ENCODE data around the gene TMEM208. TPM values are rescaled to one million over a fixed set of nuclear protein-coding genes. Genes with fewer than 3 reads are reported as not detected.

Gene TMEM208
- total RNA-seq, 1 donor from 2014 or later = 42.6 TPM

DNA sequence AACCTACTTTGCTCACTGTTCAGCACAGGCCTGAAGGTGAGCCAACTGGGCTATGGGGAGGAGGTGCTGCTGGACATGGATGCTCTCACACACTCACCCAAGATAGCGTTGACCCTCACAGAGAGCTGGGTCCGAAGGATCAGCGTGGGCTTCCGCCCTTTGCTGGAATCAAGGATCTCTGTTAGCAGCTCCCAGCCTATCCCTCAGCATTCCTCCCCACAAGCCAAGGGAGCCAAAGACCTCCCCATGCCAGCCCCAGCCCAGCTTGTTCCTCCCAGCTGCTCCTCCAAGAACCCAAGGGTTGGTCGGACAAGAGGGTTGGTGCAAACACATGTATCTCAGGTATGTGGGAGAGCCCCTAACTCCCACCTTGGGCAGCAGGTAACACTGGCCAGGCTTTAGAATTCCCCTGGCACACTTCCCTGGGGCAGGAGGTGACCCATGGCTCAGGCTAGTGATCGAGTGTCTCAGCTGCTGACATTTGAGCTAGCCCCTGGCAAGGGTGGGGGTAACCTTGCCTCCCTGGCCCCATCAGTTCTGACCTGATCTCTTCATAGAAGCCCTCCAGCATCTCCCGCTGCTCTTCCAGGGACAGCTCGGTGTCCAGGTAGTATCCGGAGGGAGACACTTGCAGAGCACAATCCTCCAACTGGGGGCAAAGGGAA is 12.0 kb downstream of the TMEM208 start:
- Mint-ChIP-seq H3K4me3 (ENCODE audit: unreplicated experiment) (no peak overlapping the region), H3K36me3 (ENCODE audit: unreplicated experiment) (no peaks in the 10 kb centered on the region), H3K27ac (ENCODE audit: unreplicated experiment) (no peak overlapping the region), H3K4me1 (ENCODE audit: low read depth, unreplicated experiment) (no peaks in the 10 kb centered on the region), H3K27me3 (ENCODE audit: unreplicated experiment) (peaks cover 5% of the 10 kb centered on the region), H3K9me3 (ENCODE audit: unreplicated experiment) (no peaks in the 10 kb centered on the region)
- DNase-seq = no peak
- TF ChIP-seq, protein P1, sequence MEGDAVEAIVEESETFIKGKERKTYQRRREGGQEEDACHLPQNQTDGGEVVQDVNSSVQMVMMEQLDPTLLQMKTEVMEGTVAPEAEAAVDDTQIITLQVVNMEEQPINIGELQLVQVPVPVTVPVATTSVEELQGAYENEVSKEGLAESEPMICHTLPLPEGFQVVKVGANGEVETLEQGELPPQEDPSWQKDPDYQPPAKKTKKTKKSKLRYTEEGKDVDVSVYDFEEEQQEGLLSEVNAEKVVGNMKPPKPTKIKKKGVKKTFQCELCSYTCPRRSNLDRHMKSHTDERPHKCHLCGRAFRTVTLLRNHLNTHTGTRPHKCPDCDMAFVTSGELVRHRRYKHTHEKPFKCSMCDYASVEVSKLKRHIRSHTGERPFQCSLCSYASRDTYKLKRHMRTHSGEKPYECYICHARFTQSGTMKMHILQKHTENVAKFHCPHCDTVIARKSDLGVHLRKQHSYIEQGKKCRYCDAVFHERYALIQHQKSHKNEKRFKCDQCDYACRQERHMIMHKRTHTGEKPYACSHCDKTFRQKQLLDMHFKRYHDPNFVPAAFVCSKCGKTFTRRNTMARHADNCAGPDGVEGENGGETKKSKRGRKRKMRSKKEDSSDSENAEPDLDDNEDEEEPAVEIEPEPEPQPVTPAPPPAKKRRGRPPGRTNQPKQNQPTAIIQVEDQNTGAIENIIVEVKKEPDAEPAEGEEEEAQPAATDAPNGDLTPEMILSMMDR (IDR thresholded peaks at IDR 0.05; ENCODE audit: partially characterized antibody, unreplicated experiment) = no peak

DNA sequence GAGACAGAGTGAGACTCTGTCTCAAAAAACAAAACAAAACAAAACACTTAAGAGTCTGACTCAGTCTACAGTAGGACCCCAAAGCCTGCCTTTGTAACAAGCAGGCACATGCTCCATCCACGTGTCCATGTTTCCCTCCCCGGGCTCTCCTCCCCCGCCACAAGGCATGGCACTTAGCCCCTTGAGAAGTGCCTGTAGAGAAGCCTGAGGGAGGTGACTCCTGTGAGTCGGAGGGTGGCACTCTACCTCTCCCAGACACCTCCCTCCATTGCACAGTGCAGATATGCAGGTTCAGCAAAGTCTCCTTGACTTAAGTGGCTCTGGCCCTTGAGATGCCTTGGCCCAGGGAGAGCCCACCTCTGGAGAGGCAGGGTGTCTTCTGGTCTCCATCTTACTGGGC is 13.6 kb downstream of the TMEM208 start:
- DNase-seq = no peak

DNA sequence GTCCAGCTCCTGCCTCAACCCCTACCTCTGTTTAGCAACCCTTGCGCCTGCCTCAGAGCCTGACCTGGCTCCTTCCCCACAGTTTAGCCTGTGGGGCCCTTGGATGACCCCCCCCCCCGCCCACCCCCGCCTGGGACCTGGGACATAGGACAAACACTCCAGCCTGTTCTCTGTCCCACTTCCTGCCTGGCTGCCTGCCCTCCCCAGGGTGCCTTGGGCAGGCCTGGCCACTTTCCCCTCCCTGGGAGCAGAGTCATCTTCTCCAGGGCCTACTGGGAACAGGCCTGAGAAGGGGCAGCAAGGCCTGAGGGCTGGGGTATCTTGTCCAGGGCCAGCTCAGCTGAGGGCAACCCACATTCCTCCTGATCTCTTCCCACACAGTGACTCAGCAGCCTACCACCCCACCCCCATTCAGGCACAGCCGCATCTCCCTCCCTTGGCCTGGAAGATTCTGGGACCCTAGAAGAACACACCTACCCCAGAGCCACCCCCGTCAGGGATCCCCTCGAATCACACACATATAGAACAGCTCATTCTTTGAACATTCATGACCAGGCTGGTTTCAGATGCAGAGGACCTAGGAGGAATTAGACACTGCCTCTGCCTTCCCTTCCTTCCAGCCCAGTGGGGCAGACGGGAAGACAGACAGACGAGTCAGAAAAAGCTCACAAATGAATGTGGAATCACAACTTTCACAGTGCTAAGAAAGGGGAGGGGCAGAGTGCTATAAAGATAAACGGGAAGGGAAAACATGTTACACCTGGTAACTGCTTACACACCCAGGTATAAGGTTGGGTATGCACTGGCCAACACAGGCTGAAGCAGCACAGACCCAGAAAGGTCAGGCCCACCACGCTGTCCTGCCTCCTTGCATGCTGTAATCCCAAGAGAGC is 14.3 kb downstream of the TMEM208 start:
- no peak for DNase-seq
- H3K27ac Mint-ChIP-seq (ENCODE audit: unreplicated experiment) = no peak overlapping the region

More for the DNA sequence above, 13.6 kb downstream of the TMEM208 start:
- H3K27me3 Mint-ChIP-seq (ENCODE audit: unreplicated experiment) = peaks cover 5% of the 10 kb centered on the region
- H3K4me1 Mint-ChIP-seq (ENCODE audit: low read depth, unreplicated experiment) = peaks cover 3% of the 10 kb centered on the region
- TF ChIP-seq, protein P1 (IDR thresholded peaks at IDR 0.05; ENCODE audit: partially characterized antibody, unreplicated experiment) = no peak
- no peaks in the 10 kb centered on the region for H3K36me3 Mint-ChIP-seq (ENCODE audit: unreplicated experiment)
- no peaks in the 10 kb centered on the region for H3K9me3 Mint-ChIP-seq (ENCODE audit: unreplicated experiment)
- no peak overlapping the region for H3K27ac Mint-ChIP-seq (ENCODE audit: unreplicated experiment)
- no peak overlapping the region for H3K4me3 Mint-ChIP-seq (ENCODE audit: unreplicated experiment)

DNA sequence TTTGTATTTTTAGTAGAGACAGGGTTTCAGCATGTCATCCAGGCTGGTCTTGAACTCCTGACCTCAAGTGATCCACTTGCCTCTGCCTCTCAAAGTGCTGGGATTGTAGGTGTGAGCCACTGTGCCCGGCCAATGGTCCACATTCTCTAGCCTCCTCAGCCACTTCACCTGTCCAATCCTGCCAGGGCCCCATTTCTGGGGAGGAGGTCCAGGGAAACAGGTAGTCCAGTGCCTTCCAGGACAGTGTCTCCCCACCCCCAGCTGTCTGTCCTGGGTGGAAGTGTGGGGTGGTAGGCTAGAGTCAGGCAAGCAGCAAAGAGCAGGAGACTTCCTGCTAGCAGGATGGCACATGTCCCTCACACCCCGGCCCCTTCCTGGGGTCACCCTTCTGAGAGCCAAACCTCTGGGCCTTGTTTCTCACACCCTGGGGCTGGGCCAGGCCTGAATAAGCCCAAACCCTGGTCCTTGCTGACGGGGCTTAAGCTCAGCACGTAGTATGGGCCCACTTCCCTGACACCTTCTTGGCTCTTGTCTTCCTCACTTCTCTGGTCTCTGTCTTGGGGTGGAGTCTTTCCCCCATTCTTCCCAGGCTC is 15.3 kb downstream of the TMEM208 start:
- H3K4me1 Mint-ChIP-seq (ENCODE audit: low read depth, unreplicated experiment) = peaks cover 3% of the 10 kb centered on the region
- H3K4me3 Mint-ChIP-seq (ENCODE audit: unreplicated experiment) = no peak overlapping the region
- no peaks in the 10 kb centered on the region for H3K9me3 Mint-ChIP-seq (ENCODE audit: unreplicated experiment)
- TF ChIP-seq, protein P1 (IDR thresholded peaks at IDR 0.05; ENCODE audit: partially characterized antibody, unreplicated experiment) = no peak
- H3K27me3 Mint-ChIP-seq (ENCODE audit: unreplicated experiment) = peaks cover 5% of the 10 kb centered on the region
- no peak overlapping the region for H3K27ac Mint-ChIP-seq (ENCODE audit: unreplicated experiment)
- no peaks in the 10 kb centered on the region for H3K36me3 Mint-ChIP-seq (ENCODE audit: unreplicated experiment)
- DNase-seq = no peak

More for the DNA sequence above, 14.3 kb downstream of the TMEM208 start:
- Mint-ChIP-seq H3K4me1 (ENCODE audit: low read depth, unreplicated experiment) (peaks cover 3% of the 10 kb centered on the region), H3K36me3 (ENCODE audit: unreplicated experiment) (no peaks in the 10 kb centered on the region), H3K9me3 (ENCODE audit: unreplicated experiment) (no peaks in the 10 kb centered on the region), H3K27me3 (ENCODE audit: unreplicated experiment) (peaks cover 5% of the 10 kb centered on the region), H3K4me3 (ENCODE audit: unreplicated experiment) (no peak overlapping the region)
- TF ChIP-seq, protein P1 (IDR thresholded peaks at IDR 0.05; ENCODE audit: partially characterized antibody, unreplicated experiment) = no peak

Measured in glutamatergic neuron (in vitro differentiated cells).